ENCODE data around the gene ATF7IP. TPM values are rescaled to one million over a fixed set of nuclear protein-coding genes. Genes with fewer than 3 reads are reported as not detected.
"Not testable (repeated sequence)": the region's sequence is repeated elsewhere in the genome, so short reads cannot be mapped to it uniquely, and the experiment has no call there.

Gene ATF7IP
- total RNA-seq, 1 donor from 2014 or later: 46.2 TPM

GRCh38 chr12:14379508-14379907, 14.0 kb downstream of the ATF7IP start:
- no peak for DNase-seq

DNA sequence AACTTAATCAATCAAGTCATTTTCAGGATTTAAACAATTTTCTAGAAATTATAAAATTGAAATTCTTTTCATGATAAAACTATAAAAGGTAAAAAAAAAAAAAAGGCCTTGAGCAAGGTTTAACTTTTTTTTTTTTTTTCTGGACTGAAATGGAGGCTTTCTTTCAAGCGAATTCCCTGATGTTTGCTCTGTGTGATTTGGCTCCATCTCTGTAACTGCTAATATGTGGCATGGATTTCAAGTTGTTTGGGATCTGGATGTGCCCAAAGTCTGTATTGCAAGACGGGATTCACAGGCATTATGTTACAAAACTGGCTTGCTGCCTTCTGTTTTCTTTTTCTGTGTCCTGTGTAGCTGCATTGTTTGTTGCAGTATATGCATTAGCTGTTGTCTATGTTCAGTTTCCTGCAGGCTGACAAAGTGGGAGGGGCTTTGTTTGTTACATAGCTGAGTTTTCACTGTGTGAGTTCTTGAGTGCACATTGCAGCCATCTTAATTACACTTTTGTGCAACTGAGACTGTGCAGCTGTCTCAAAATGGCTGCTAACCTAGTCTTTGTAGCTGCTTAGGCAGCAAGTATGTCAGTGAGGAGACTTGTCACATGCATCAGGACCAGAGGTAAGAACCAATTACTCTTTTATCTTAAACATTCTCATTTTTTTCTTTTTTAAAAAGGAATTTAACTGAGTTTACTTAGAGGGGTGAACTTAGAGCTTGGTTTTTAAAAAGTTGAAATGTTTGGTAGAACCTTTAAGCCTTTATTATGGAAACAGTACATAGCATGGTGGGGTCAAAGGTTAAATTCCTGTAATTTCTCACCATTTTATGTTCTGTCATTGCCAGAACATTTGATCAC, 19.5 kb downstream of the ATF7IP start:
- peak; percentile 90 for DNase-seq

GRCh38 chr12:14387219-14387871, 21.9 kb downstream of the ATF7IP start:
- DNase-seq: no peak

GRCh38 chr12:14390449-14390848, 25.0 kb downstream of the ATF7IP start:
- DNase-seq: no peak

GRCh38 chr12:14390870-14391530, 25.5 kb downstream of the ATF7IP start:
- DNase-seq: no peak

- DNase-seq: no peak
Observed at GRCh38 chr12:14393751-14394150, 28.3 kb downstream of the ATF7IP start.

DNA sequence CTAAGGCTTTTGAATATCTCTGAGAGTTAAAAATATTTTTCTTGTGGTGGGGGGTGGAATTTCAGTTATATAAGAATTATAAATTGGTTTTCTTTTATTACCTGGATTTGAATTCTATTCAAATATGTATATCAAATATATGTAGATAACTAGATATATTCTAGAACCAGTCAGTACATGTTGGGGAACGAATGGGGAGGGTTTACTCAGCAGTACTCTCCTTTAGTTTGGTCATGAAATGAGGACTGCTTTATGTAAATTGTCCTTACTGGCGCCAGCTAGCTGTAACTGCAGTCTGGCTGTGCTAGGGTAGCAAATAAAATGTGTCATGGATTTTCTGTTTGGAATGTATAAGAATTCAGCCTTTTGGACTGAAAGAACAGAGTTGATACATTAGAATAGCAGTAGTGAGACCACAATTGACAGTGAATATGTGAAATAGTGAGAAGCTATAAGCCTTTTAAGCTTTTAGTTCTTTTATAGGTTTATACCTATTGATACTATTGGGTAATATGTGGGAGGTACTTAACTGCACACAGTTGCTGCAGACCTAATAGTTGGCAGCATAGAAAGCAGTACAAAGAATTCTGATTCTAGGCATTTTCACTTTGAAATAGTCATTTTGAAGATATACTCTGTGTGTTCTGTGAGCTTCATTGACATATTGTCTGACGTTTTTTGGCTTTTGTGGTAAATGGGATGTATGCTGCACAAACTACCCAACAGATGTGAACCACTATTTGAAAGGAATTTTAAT, 29.0 kb downstream of the ATF7IP start:
- peak; percentile 76 for DNase-seq

- DNase-seq: no peak
Observed at GRCh38 chr12:14395074-14395778, 29.7 kb downstream of the ATF7IP start.

DNA sequence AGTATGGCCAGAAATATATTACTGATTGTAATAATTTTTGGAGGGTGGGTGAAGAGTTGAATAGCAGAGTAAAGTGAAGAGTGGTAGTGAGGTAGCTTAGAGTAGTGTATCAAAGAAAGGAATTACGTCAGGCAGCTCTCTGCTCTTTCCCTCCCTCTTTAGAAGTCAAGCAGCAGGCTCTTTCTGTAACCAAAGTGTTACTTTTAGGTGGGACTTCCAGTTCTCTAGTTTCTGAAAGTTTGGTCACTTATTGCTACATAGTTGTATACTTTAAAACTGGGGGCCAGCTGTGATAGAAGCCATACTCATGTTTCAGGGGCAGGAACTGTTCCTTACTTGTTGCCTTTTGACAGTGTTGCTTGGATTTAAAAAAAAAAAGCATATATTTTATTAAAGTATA, 30.6 kb downstream of the ATF7IP start:
- DNase-seq: no peak

DNA sequence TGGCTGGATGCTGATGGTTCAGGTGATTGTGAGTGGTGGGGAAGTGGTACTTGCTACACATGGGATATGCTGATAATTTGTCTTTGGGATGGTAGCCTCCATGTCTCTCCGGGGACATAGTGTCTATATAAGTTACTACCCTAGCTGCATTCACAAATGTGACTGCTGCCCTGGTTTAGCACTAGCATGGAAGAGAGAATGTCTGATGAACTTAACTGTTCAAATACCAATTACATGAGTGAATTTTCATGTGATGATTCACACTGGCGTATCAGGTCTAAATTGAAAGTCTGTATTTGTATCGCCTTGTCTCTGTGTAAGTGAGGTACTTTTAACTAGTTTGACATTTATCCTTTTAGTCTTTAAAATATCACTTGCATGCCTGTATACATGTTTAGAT, 34.4 kb downstream of the ATF7IP start:
- no peak for DNase-seq

DNA sequence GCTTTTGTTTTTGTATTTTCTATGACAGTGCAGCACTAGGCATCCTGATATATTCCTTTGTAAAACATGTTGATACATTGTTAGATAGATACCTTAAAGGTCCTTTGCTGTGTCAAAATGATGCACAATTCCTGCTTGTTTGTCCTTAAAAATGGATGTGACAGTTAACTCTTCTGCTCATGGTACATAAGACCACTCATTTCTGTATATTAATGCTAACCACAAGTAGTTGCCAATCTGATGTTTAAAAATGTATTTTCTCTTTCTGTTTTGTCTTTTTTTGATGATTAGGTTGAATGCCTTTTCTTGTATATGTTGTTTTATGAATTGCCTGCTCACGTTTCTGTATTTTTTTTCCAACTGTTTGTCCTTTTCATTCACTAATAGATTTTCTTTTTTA, 35.1 kb downstream of the ATF7IP start:
- DNase-seq: no peak

DNA sequence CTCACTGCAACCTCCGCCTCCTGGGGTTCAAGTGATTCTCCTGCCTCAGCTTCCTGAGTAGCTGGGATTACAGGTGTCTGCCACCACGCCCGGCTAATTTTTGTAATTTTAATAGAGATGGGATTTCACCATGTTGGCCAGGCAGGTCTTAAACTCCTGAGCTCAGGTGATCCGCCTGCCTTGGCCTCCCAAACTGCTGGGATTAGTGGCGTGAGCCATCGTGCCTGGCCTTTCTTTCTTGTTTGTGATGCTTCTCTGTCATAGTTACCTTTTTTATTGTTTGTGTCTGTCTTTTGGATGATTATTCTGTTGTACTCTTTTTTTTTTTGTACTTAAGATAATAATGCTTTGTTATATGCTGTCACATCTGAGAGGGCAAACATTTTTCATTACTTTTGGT, 35.8 kb downstream of the ATF7IP start:
- not testable (repeated sequence) for DNase-seq

DNA sequence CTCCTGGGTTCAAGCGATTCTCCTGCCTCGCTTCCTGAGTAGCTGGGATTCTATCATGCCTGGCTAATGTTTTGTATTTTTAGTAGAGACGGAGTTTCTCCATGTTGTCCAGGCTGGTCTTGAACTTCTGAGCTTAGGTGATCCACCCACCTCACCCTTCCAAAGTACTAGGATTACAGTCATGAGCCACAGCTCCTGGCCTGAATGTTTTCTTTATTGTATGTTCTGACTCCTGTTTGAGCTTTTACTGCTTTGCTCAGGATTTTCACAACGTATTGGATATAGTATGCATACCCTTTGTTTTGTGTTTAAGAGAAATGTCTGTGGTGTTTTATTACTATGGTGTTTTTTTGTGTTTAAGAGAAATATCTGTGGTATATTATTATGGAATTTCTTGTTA, 37.2 kb downstream of the ATF7IP start:
- no peak for DNase-seq

DNA sequence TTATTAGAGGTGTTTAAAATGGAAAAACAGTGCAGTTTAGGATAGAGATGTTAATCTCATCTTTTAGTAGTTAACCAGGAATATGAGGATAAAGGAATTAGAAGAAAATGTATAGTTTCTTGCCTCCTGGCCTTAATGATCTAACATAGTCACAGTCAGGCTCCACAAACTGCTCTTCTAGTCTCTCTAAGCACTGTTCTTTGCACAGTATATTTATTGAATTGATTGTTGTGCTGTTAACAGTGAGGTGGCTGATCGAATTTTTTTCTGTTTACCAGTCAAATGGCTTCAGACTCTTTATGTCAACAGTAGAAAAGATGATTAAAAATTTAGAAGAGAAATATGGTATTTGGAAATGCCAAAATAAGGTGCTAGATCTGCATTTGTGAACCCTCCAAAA, 37.8 kb downstream of the ATF7IP start:
- DNase-seq: no peak

DNA sequence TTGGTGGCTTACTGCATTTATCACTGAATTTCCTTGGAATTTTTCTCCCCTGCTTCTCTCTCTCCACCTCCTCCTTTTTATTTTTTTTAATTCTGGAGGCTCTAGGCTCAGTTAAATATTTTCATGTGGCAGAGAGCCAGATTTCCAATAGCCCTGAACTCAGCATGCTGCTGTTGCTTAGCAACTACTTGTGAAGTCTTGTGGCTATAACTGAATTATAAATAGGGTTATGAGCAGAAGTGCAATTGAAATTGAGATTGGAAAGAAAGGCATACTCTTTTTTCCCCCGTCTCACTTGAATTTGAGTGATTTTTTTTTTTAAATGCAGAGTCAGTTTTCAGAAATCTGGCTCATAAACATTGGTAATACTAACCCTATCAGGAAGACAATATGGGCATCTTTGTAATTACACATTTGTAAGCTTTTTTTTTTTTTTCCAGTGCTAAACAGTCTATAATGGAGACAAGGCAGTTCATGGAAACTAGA, 38.3 kb downstream of the ATF7IP start:
- DNase-seq: peak; percentile 89

DNA sequence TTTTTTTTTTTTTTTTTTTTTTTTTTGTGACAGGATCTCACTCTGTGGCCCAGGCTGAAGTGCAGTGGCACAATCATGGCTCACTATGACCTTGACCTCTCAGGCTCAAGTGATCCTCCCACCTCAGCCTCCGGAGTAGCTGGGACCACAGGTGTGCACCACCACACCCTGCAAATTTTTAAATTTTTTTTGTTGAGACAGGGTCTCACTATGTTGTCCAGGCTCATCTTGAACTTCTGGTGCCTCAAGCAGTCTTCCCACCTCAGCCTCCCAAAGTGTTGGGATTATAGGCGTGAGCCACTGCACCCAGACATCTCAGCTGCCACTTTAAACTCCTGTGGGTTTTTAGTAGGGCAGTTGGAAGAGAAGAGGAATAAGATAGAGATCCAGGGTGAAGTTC, 39.9 kb downstream of the ATF7IP start:
- DNase-seq: not testable (repeated sequence)

DNA sequence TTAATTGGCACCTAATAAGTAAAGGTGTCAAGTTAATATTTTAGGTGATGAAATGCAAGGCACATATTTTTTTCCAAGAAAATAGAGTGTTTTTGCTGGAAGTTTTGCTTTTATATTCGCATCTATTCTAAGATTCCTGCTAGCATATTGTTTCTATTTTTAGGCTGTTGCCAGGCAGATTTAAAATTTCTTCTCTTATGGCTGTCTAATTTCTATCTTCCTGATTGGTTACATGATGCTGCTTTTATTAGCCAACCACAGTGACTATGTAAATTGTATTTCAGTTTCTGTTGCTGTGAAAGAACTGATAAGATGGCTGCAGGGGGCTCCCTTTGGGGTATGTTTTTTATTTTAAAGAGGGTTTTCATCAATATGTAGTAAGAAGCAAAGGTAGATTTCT, 42.7 kb downstream of the ATF7IP start:
- DNase-seq: peak; percentile 17

DNA sequence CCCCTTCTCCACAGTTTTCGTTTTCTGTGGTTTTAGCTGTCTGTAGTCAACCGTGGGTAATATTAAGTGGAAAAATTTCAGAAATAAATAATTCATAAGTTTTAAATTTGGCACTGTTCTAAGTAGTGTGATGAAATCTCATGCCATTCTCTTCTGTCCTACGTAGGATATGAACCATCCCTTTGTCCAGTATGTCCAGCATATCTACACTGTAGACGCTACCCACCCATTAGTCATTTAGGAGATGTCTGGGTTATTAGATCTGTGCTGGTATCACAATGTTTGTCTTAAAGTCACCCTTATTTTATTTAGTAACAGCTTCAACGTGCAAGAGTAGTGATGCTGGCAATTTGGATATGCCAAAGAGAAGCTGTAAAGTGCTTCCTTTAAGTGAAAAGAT, 44.7 kb downstream of the ATF7IP start:
- DNase-seq: no peak

DNA sequence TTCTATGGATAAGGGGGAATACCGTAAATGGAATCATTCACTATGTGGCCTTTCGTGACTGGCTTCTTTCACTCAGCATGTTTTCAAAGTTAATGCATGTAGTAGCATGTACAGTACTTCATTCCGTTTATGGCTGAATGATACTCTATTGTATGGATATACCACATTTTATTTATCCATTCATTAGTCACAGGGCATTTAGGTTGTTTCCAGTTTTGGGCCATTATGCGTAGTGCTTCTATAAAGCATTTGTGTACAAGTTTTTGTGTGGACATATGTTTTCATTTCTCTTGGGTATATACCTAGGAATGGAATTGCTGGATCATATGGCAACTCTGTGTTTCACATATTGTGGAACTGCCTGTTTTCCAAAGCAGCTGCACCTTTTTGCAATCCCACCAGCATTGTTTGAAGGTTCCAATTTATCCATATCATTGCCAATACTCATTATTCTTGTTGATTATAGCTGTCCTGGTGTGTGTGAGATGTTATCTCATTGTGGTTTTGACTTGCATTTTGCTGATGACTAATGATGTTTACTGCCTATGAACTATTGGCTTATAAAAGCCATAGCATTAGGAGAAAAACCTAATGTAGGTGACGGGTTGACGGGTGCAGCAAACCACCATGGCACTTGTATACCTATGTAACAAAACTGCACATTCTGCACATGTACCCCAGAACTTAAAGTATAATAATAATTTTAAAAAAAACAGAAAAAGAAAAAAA, 45.5 kb downstream of the ATF7IP start:
- DNase-seq: no peak

DNA sequence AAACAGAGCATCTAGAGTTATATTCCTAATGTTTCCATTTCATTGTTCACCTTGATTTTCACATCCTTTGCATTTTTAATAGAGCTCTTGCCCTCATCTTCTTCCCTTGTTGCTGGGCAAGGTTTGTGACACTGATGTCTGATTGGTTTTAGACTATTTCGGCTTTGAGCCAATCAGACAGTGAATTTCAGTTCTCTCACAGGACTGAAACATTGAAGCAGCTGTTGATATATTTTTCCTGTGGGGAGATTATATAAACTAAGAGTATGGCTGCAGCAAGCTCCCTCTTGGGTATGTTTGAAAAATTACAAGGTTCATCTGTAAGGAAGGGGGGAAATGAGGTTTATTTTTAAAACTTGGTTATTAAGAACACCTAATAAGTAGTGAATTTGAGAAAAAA, 51.2 kb downstream of the ATF7IP start:
- DNase-seq: peak; percentile 46

- peak; percentile 65 for DNase-seq
Observed at GRCh38 chr12:14417715-14418114, 52.2 kb downstream of the ATF7IP start.

All from skin of body (tissue), 2 donors.